HepG2 (cell line): Measurements from ENCODE around the gene INKA2. TPM values are rescaled to one million over a fixed set of nuclear protein-coding genes. Genes with fewer than 3 reads are reported as not detected.

ENCODE experiments used
- GTF3A ChIP-seq: sonication (generic); formaldehyde crosslinking; conservative IDR thresholded peaks from 2 replicates; pipeline ENCODE4 v1.4.0; 2020; ENCODE audit warnings: mild to moderate bottlenecking, missing genetic modification reagents
- RARG ChIP-seq: sonication (generic); formaldehyde crosslinking; IDR thresholded peaks from 2 replicates; pipeline ENCODE4 v1.4.0; 2020; ENCODE audit warnings: low read depth, mild to moderate bottlenecking, missing genetic modification reagents
- SIX4 ChIP-seq: sonication (generic); formaldehyde crosslinking; IDR thresholded peaks from 2 replicates; pipeline ENCODE4 v1.4.0; 2020; ENCODE audit warnings: missing genetic modification reagents
- TRIM24 ChIP-seq: sonication (generic); formaldehyde crosslinking; IDR thresholded peaks from 2 replicates; pipeline ENCODE4 v1.8.0; 2022; ENCODE audit warnings: mild to moderate bottlenecking, missing genetic modification reagents
- WIZ ChIP-seq: sonication (generic); formaldehyde crosslinking; IDR thresholded peaks from 2 replicates; pipeline ENCODE4 v1.5.1; 2020; ENCODE audit warnings: mild to moderate bottlenecking, missing genetic modification reagents
- ZBTB3 ChIP-seq: sonication (generic); formaldehyde crosslinking; IDR thresholded peaks from 2 replicates; pipeline ENCODE4 v1.4.0; 2020; ENCODE audit warnings: low read depth, mild to moderate bottlenecking, moderate library complexity, missing genetic modification reagents, borderline replicate concordance
- ZFP41 ChIP-seq: sonication (generic); formaldehyde crosslinking; IDR thresholded peaks from 2 replicates; pipeline ENCODE4 v1.4.0; 2020; ENCODE audit warnings: mild to moderate bottlenecking, missing genetic modification reagents, borderline replicate concordance
- ZFY ChIP-seq: sonication (generic); formaldehyde crosslinking; IDR thresholded peaks from 2 replicates; pipeline ENCODE4 v1.4.0; 2020; ENCODE audit warnings: missing genetic modification reagents
- ZNF549 ChIP-seq: sonication (generic); formaldehyde crosslinking; IDR thresholded peaks from 2 replicates; pipeline ENCODE4 v1.5.0; 2020; ENCODE audit warnings: missing genetic modification reagents
- ZNF746 ChIP-seq: sonication (generic); formaldehyde crosslinking; IDR thresholded peaks from 2 replicates; pipeline ENCODE4 v1.8.0; 2022; ENCODE audit warnings: mild to moderate bottlenecking, missing genetic modification reagents
- polyA plus RNA-seq, 8 experiments: library from polyadenylated mRNA; depleted of rRNA in 3 of 8; stranded (reverse) in 7 of 8; unstranded in 1 of 8; fragments of >200 nt; fragmentation: Illumina TruSeq in 4 of 8; extraction: Trizol in 4 of 8; gene quantifications; 2 replicates each; pipeline versions ENCODE4 v1.2.1 to v1.2.3, GENCODE V29; 2011 to 2016; ENCODE audit warnings: low read depth in 4 of 8, missing spikeins in 1 of 8, mixed read lengths in 1 of 8; ENCODE audit not compliant: insufficient read depth in 1 of 8
- total RNA-seq, 5 experiments: library from RNA; depleted of rRNA; stranded (reverse); fragments of >200 nt; fragmentation: Illumina TruSeq; extraction: Trizol; gene quantifications; 2 replicates each; pipeline ENCODE4 v1.2.3, GENCODE V29; 2016; ENCODE audit warnings: low read depth in 1 of 5
- TF ChIP-seq, protein P1 (sequence below): IDR thresholded peaks from 2 replicates; pipeline ENCODE4 v1.6.1; 2016; ENCODE audit warnings: missing compliant biosample characterization, missing genetic modification reagents, borderline replicate concordance
- TF ChIP-seq, protein P2 (sequence below): sonication (generic); formaldehyde crosslinking; IDR thresholded peaks from one replicate; pipeline ENCODE4 v1.5.1; 2020; ENCODE audit warnings: mild to moderate bottlenecking, missing genetic modification reagents; ENCODE audit errors: not compliant biosample characterization
- TF ChIP-seq, protein P3 (sequence below), 2 experiments: IDR thresholded peaks; 2 replicates each; pipeline ENCODE4 v1.6.1; 2011 to 2012; ENCODE audit warnings: low read length in 2 of 2, borderline replicate concordance in 1 of 2, low read depth in 1 of 2, mild to moderate bottlenecking in 1 of 2, moderate library complexity in 1 of 2

Gene INKA2
- total and polyA plus RNA-seq, 2 of the 13 experiments (the other 11 are each of a cell fraction or from before 2014, with no cell fraction given), result 2.6 to 4.6 TPM

- TF ChIP-seq, protein P1, sequence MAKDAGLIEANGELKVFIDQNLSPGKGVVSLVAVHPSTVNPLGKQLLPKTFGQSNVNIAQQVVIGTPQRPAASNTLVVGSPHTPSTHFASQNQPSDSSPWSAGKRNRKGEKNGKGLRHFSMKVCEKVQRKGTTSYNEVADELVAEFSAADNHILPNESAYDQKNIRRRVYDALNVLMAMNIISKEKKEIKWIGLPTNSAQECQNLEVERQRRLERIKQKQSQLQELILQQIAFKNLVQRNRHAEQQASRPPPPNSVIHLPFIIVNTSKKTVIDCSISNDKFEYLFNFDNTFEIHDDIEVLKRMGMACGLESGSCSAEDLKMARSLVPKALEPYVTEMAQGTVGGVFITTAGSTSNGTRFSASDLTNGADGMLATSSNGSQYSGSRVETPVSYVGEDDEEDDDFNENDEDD (CRISPR knock-in tag), result peak; percentile 86; the same call in 1 of the 2 replicates
- TF ChIP-seq ZNF746 (CRISPR knock-in tag) (peak; percentile 41), WIZ (CRISPR knock-in tag) (0 out of 2 replicates have a peak, but pooled peaks have one; percentile 59), ZFY (CRISPR knock-in tag) (no peak; the same call in none of the 2 replicates), SIX4 (CRISPR knock-in tag) (0 out of 2 replicates have a peak, but pooled peaks have one; percentile 36), ZFP41 (peak; percentile 91; the same call in 1 of the 2 replicates), RARG (CRISPR knock-in tag) (no peak), ZBTB3 (no peak), GTF3A (CRISPR knock-in tag) (no peak), ZNF549 (CRISPR knock-in tag) (0 out of 2 replicates have a peak, but pooled peaks have one; percentile 45), TRIM24 (CRISPR knock-in tag) (no peak)
- TF ChIP-seq, protein P2, sequence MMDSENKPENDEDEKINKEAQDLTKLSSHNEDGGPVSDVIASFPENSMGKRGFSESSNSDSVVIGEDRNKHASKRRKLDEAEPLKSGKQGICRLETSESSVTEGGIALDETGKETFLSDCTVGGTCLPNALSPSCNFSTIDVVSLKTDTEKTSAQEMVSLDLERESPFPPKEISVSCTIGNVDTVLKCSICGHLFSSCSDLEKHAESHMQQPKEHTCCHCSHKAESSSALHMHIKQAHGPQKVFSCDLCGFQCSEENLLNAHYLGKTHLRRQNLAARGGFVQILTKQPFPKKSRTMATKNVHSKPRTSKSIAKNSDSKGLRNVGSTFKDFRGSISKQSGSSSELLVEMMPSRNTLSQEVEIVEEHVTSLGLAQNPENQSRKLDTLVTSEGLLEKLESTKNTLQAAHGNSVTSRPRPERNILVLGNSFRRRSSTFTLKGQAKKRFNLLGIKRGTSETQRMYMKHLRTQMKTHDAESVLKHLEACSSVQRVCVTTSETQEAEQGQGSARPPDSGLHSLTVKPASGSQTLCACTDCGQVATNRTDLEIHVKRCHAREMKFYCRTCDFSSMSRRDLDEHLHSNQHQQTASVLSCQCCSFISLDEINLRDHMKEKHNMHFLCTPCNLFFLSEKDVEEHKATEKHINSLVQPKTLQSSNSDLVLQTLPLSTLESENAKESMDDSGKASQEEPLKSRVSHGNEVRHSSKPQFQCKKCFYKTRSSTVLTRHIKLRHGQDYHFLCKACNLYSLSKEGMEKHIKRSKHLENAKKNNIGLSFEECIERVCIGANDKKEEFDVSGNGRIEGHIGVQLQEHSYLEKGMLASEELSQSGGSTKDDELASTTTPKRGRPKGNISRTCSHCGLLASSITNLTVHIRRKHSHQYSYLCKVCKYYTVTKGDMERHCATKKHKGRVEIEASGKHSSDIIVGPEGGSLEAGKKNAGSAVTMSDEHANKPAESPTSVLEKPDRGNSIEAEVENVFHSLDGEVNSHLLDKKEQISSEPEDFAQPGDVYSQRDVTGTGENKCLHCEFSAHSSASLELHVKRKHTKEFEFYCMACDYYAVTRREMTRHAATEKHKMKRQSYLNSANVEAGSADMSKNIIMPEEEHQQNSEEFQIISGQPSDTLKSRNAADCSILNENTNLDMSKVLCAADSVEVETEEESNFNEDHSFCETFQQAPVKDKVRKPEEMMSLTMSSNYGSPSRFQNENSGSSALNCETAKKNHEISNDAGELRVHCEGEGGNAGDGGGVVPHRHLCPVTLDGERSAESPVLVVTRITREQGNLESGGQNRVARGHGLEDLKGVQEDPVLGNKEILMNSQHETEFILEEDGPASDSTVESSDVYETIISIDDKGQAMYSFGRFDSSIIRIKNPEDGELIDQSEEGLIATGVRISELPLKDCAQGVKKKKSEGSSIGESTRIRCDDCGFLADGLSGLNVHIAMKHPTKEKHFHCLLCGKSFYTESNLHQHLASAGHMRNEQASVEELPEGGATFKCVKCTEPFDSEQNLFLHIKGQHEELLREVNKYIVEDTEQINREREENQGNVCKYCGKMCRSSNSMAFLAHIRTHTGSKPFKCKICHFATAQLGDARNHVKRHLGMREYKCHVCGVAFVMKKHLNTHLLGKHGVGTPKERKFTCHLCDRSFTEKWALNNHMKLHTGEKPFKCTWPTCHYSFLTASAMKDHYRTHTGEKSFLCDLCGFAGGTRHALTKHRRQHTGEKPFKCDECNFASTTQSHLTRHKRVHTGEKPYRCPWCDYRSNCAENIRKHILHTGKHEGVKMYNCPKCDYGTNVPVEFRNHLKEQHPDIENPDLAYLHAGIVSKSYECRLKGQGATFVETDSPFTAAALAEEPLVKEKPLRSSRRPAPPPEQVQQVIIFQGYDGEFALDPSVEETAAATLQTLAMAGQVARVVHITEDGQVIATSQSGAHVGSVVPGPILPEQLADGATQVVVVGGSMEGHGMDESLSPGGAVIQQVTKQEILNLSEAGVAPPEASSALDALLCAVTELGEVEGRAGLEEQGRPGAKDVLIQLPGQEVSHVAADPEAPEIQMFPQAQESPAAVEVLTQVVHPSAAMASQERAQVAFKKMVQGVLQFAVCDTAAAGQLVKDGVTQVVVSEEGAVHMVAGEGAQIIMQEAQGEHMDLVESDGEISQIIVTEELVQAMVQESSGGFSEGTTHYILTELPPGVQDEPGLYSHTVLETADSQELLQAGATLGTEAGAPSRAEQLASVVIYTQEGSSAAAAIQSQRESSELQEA (CRISPR knock-in tag), result peak; percentile 58
- TF ChIP-seq, protein P3, sequence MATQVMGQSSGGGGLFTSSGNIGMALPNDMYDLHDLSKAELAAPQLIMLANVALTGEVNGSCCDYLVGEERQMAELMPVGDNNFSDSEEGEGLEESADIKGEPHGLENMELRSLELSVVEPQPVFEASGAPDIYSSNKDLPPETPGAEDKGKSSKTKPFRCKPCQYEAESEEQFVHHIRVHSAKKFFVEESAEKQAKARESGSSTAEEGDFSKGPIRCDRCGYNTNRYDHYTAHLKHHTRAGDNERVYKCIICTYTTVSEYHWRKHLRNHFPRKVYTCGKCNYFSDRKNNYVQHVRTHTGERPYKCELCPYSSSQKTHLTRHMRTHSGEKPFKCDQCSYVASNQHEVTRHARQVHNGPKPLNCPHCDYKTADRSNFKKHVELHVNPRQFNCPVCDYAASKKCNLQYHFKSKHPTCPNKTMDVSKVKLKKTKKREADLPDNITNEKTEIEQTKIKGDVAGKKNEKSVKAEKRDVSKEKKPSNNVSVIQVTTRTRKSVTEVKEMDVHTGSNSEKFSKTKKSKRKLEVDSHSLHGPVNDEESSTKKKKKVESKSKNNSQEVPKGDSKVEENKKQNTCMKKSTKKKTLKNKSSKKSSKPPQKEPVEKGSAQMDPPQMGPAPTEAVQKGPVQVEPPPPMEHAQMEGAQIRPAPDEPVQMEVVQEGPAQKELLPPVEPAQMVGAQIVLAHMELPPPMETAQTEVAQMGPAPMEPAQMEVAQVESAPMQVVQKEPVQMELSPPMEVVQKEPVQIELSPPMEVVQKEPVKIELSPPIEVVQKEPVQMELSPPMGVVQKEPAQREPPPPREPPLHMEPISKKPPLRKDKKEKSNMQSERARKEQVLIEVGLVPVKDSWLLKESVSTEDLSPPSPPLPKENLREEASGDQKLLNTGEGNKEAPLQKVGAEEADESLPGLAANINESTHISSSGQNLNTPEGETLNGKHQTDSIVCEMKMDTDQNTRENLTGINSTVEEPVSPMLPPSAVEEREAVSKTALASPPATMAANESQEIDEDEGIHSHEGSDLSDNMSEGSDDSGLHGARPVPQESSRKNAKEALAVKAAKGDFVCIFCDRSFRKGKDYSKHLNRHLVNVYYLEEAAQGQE (IDR thresholded peaks at IDR 0.05; ENCODE audit: borderline replicate concordance in 1 of 2, low read depth in 1 of 2, low read length in 2 of 2), result peak in 1 of 2 experiments; percentile 16; a peak in 1 of 4 replicates
Observed at GRCh38 chr1:111739194-111739924, at the start of gene INKA2 (continued).
